SK-N-SH treated with all-trans-retinoic acid at 6 μM for 48 hours (cell line): ENCODE measurements around the gene GRIN1.

Experiments
- ESRRG ChIP-seq: fragments of 250-450 bp; sonication (Bioruptor Pico); IDR thresholded peaks from 2 replicates; pipeline ENCODE4 v1.6.1; 2021; ENCODE audit warnings: mild to moderate bottlenecking
- RARB ChIP-seq: fragments of 250-450 bp; sonication (Bioruptor Pico); IDR thresholded peaks from 2 replicates; pipeline ENCODE4 v1.8.0; 2021; ENCODE audit warnings: mild to moderate bottlenecking, moderate library complexity

DNA sequence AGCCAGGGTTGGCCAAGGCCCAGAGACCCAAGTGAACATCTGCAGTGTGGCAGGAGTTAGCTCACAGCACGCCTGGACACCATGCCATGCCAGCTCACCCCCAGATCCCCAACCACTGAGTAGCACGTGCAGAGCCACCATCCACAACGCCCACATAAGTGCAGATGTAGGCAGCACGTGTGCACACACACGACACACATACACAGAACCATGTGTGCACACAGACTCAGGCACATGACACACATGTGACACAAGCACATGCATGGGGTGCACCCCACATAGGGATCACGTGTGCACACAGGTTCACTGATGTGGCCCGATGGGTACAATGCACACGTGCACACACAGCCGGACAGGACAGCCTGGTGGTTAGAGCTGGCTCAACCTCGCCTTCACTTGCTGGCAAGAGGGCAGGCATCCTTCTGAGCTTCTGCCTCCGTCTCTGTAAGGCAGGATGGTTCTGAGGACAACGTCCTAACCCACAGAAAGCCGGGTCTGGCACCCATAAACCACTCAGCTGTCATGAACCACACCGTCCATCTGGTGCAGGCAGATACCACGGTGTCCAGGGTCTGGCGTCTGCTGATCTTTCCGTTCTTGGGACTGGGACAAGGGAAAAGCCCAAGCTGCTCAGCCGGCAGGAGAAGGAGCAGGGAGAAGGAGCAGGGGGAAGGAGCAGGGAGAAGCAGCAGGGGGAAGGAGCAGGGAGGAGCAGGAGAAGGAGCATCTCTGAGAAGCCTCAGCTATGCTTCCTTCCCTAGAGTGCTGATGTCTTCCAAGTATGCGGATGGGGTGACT, 18.9 kb downstream of the GRIN1 start:
- TF ChIP-seq ESRRG (CRISPR knock-in tag) (no peak), RARB (CRISPR knock-in tag) (no peak)
